Stimulated activated CD4-positive, alpha-beta T cell treated with anti-CD3 and anti-CD28 coated beads, Interleukin-1b, Interleukin-23, amount 100 ng/mL, for 24 hours (primary cell): ENCODE data around the gene CBX7.

ENCODE experiments used
- DNase-seq, 4 experiments: peaks; one replicate each; pipeline ENCODE4 v3.0.0-alpha.2; 2020; ENCODE audit warnings: low read depth in 4 of 4, low spot score in 1 of 4

CBX7 gene

DNA sequence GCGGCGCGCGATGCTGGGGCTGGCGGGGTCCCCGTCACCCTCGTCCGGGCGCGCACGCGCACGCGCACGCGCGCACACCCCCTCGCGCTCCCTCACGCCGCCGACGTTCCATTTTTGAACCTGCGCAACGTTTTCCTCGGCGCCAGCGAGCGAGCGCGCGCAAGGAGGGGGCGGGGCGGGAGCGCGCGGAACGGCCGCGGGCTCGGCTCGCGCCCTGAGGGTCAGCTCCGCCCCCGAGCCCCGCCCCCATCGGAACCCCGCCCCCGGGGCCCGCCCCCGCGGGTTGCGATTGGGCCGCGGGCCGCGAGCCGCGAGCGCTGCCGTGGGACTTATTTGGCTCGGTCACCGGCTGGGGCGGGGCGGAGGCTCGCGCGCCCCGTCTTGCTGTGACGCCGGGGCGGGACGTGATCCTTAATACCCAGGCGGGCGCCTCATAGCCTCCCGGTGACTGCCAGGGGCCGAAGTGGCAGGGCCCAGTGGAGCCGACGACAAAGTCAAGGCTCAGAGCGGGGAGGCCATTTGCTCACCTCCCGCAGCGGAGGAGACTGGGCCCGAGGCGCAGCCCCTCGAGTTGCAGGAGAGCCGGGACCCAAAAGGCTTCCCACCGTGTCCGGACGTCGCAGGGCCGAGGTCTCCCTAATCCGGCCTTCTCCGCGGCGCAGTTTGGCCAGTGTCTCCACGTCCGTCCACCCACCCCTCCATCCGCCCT lies at the start of gene CBX7:
Gene CBX7, minus strand, starts transcription at position 170 of the 709 bp plus-strand sequence. CDS start 236 bp downstream, outside the sequence.
- peak; percentile 67 to 96 (median 82) for DNase-seq

DNA sequence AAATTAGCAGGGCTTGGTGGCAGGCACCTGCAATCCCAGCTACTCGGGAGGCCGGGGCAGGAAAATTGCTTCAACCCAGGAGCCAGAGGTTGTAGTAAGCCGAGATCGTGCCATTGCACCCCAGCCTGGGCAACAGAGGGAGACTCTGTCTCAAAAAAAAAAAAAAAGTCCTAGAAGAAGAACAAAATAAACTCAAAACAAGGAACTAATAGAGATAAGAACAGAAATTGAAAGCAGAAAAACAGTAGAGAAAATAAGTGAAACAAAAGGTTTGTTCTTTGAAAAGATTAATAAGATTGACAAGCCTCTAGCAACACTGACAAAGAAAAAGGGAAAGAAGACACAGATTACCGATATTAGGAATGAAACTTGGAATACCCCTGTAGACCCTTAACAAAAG lies 45.1 kb upstream of the CBX7 start:
- DNase-seq: no peak

GRCh38 chr22:39194098-39194497 lies 41.6 kb upstream of the CBX7 start:
- no peak for DNase-seq

DNA sequence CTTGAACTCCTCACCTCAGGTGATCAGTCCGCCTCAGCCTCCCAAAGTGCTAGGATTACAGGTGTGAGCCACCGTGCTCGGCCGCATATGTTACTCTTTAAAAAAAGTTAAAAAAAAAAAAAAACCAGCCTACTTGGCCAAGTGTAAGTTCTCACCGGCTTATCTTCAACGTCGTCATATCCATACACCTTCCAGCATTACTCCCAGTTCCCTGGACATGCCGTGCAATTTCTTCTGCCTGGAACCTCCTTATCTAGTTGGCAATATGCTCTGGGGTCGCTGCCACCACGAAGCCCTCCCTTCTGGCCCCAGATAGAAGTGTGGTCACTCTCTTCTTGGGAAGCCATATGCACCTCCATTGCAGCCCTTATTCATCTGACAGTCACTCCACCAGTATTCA lies 36.3 kb upstream of the CBX7 start:
- no peak for DNase-seq

GRCh38 chr22:39185601-39186012 lies 33.1 kb upstream of the CBX7 start:
- DNase-seq: no peak

- DNase-seq: no peak
These were observed 32.4 kb upstream of the CBX7 start for GRCh38 chr22:39184586-39185577.

GRCh38 chr22:39183991-39184585 lies 31.6 kb upstream of the CBX7 start:
- DNase-seq: no peak

- no peak for DNase-seq
These were observed 30.1 kb upstream of the CBX7 start for GRCh38 chr22:39182478-39183030.

DNA sequence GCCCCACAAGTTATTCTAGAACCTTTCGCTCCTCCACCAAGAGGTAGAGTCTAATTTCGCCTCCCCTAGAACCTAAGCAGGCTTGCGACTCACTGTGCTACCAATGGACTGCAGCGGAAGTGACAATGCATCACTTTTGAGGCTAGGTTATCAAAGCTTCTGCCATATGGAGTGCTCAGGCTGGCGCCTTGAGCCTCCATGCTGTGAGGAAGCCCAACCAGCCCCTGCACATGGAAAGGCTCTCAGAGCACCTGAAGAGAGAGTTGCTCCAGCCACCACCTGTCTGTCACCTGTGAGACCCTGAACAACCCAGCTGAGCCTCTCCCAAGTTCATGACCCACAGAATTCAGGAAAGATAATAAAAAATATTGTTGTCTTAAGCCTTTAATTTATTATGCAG lies 29.3 kb upstream of the CBX7 start:
- DNase-seq: no peak

DNA sequence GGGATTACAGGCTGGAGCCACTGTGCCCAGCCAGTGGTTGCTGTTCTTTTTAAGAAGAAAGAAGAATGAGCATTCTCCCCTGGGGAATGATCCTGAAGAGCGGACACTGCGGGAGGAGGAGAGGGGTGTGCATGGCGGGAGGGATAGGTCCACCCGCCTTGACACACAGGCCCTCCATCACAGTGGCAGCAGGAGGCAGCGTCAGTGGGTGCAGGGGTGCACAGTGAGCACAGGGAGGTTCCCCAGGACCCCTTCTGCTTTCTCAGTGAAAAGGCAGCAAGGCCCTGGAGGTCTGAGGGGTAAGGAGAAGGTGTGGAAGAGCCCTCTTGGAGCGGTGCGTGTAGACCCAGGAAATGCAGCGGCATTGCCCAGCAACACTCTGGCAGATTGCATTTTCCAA lies 28.9 kb upstream of the CBX7 start:
- no peak for DNase-seq

- DNase-seq: no peak
These were observed 27.4 kb upstream of the CBX7 start for GRCh38 chr22:39179841-39180335.

DNA sequence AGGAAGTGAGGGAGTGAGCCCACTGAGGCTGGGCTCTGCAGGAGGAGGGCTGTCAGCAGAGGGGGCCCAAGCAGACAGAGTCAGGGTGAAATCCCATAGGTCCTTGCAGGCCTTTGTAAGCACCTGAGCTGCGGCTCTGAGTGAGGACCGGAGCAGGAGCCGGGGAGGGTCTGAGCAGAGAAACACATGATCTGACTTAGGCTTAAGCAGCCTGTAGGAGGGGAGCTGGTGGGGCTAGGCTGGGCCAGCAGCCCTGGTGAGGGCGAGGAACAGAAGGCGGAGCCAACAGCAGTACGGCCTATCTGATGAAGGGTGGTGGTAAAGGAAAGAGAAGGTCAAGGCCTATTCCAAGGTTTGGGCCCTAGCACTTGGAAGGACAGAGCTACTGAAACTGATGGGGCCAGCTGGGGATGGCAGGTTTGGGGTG lies 26.9 kb upstream of the CBX7 start:
- DNase-seq: no peak

- DNase-seq: no peak
These were observed 26.0 kb upstream of the CBX7 start for GRCh38 chr22:39178206-39179111.

- no peak for DNase-seq
These were observed 25.3 kb upstream of the CBX7 start for GRCh38 chr22:39177791-39178190.

DNA sequence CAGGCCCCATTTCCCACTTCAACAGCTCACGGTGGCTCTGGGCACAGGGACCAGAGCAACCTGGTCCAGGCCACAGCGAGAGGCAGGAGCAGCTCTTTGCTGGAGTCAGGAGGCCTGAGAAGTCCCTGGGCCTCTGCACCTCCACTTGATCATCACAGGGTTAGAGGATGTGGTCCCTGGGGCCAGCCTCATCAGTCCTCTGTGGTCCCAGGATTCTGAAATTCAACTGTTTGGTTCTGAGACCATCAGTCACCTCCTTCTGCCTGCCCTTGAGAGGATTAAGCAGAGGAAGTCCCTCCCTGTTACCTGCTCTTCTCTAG lies 24.9 kb upstream of the CBX7 start:
- DNase-seq: no peak

DNA sequence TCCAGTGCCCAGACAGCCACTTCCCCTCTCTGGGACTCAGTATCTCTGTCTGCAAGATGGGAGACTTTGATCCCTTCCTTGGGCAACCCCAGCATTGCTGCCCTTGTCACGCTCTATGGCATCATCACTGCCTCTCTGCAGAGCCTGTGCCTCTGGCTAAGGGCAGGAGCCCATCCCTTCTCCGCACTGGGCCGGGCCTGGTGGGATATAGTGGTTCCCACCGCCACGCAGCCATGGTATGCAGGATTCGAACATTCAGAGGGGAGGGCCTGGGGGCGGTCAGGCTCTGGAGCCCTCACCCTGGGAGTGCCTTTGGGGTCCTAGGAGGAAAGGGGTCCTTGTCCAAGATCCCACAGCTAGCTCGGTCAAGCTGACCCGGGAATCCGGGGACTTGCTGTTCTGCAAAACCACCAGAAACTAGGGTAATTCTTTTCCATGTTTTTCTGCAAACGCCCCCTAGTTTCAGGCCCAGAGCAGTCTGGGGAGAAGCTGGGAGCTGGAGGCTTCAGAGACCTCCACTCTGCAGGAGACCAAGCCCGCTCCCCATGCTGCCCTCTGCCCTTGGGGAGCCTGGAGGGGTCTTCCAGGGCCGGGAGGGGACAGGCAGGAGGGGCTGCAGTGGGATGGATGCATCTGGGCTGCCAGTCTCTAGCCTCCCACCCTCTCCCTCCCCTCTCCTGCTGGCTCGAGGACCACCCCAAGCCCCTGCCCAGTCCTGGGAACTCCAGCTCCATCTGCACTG lies 24.4 kb upstream of the CBX7 start:
- DNase-seq: no peak

- DNase-seq: no peak
These were observed 23.7 kb upstream of the CBX7 start for GRCh38 chr22:39176143-39176713.

DNA sequence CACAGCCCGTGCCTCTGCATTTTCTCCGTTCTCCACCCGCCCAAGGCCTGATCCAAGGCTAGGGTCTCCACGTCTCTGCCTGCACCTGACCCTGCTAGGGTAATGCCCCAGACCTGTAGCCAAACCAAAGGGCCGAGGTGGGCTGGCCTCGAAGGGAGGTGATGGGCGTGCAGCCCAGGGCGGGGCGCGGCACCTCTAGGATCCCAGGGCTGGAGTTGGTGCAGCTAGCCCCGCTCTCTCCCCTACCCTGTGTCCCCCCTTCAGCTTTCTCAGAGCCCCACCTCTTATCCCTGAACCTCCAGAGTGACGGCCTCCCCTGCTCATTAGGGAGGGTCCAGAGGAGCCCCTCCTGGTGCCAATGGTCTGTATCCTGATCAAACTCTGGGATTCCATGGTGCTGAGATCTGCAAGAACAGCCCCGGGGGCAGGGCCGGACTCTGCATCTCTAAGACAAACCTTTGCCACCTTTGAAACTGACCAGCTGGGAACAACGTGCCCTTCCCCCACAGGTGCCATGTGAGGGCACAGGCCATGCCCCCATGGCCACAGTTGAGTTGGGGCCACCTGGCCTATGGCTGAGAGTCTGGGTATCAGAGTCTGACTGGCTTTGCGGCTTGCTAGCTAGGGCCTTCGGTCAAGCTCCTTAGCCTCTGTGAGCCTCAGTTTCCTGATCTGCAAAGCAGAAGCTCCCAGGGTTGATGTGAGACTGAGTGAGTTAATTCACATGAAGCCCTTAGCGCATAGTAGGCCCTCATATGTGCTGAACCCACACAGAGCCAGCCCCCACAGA lies 23.1 kb upstream of the CBX7 start:
- DNase-seq: no peak
